B cell (primary cell): ENCODE results near the gene SEL1L2.

Source experiments
- CTCF ChIP-seq: fragments of 200-600 bp; IDR thresholded peaks from one replicate; pipeline ENCODE4 v1.8.0; 2022; ENCODE audit warnings: antibody characterized with exemption, mild to moderate bottlenecking
- EZH2 ChIP-seq: IDR thresholded peaks from 2 replicates; pipeline ENCODE4 v1.6.1; 2012; ENCODE audit warnings: borderline replicate concordance, low read depth, mild to moderate bottlenecking, moderate library complexity, low read length; ENCODE audit not compliant: insufficient read depth, poor library complexity, severe bottlenecking

DNA sequence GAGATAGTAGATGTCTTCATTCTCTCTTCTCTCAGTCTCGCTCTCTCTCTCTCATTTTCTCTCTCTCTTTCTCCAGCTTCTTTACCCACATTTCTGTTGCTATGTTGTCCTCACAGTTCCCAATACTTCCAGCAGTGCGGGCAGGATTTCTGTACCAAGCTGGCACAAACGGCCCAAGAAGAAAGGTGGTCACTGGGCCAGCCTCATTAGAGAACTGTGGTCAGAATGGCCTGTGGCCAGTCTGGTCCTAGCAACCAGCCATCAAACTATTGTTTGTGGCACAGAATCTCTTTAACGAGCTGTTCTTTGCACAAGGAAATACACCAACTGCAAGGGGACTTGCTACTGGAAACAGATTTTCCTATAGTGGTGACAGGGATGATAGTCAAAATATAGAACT is 81.3 kb downstream of the SEL1L2 start:
- TF ChIP-seq CTCF (no peak), EZH2 (no peak)
